AG09309 (cell line): Measurements from ENCODE around the gene PAFAH1B2.
"Not testable (repeated sequence)": the region's sequence is repeated elsewhere in the genome, so short reads cannot be mapped to it uniquely, and the experiment has no call there.

ENCODE experiments used
- DNase-seq: peaks from one replicate; pipeline ENCODE4 v3.0.0-alpha.2; 2010; ENCODE audit warnings: low read depth
- H3K4me3 ChIP-seq: 2 replicates; pipeline ENCODE4 v1.5.1; 2011; ENCODE audit warnings: mild to moderate bottlenecking, low read depth, low read length, moderate library complexity; ENCODE audit not compliant: control insufficient read depth
- CTCF ChIP-seq: IDR thresholded peaks from 2 replicates; pipeline ENCODE4 v1.5.1; 2011; ENCODE audit warnings: mild to moderate bottlenecking, low read depth, low read length, inconsistent platforms; ENCODE audit not compliant: insufficient read depth, control insufficient read depth; ENCODE audit errors: missing control alignments

The PAFAH1B2 gene

GRCh38 chr11:117182551-117182935, 38.5 kb downstream of the PAFAH1B2 start:
- H3K4me3 ChIP-seq, result no peak overlapping the region
- no peak for DNase-seq
- TF ChIP-seq CTCF, result no peak

- H3K4me3 ChIP-seq, DNase-seq: not testable (repeated sequence)
These were observed 39.1 kb downstream of the PAFAH1B2 start for GRCh38 chr11:117183178-117183577.

GRCh38 chr11:117183724-117184349, 39.8 kb downstream of the PAFAH1B2 start:
- H3K4me3 ChIP-seq, result no peak overlapping the region
- no peak for DNase-seq
- no peak for TF ChIP-seq CTCF

- DNase-seq, result no peak
- TF ChIP-seq CTCF, result no peak
- H3K4me3 ChIP-seq, result no peak overlapping the region
These were observed 41.8 kb downstream of the PAFAH1B2 start for GRCh38 chr11:117185736-117186430.

- no peak overlapping the region for H3K4me3 ChIP-seq
- TF ChIP-seq CTCF, result no peak
- no peak for DNase-seq
These were observed 42.3 kb downstream of the PAFAH1B2 start for GRCh38 chr11:117186431-117186761.

- TF ChIP-seq CTCF, result no peak
- no peak for DNase-seq
These were observed 42.9 kb downstream of the PAFAH1B2 start for GRCh38 chr11:117187007-117187406.

GRCh38 chr11:117187428-117187798, 43.3 kb downstream of the PAFAH1B2 start:
- DNase-seq, result no peak
- no peak for TF ChIP-seq CTCF

More at GRCh38 chr11:117187007-117187406, 42.9 kb downstream of the PAFAH1B2 start:
- H3K4me3 ChIP-seq, result no peak overlapping the region

More at GRCh38 chr11:117187428-117187798, 43.3 kb downstream of the PAFAH1B2 start:
- H3K4me3 ChIP-seq, result no peak overlapping the region
